ENCODE data around the gene PIK3R2.

PIK3R2 gene

GRCh38 chr19:18128044-18128443, 24.9 kb upstream of the PIK3R2 start:
- no peak for TF ChIP-seq CTCF (IDR thresholded peaks at IDR 0.05)

- no peak for TF ChIP-seq CTCF (IDR thresholded peaks at IDR 0.05)
Measured at GRCh38 chr19:18128805-18129204, 24.2 kb upstream of the PIK3R2 start.

DNA sequence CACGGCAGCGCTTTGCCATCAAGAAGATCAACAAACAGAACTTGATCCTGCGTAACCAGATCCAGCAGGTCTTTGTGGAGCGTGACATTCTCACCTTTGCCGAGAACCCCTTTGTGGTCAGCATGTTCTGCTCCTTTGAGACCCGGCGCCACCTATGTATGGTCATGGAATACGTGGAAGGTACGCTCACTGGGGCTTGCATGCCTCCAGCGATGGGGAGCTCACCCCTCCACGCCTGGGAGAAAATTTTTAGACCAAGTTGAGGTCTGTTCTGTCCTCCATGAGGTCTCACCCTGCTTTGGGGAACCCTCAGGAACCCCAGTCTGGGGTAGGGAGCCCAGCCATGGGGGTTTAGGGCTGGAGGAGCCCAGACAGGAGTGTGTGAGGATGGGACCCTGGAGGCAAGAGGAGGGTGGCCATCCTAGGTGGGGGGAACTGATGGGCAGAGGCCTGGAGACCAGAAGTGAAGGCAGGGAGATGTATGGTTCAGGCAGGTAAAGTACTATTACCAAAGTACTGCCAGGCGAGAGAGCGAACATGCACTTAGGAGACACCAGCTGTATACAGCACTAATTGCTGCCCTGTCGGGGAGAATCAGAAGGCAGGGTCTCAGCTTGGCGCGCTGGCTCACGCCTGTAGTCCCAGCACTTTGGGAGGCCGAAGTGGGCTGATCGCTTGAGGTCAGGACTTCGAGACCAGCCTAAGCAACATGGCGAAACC, 22.3 kb upstream of the PIK3R2 start:
- no peak for TF ChIP-seq CTCF (IDR thresholded peaks at IDR 0.05)

- no peak for TF ChIP-seq CTCF (IDR thresholded peaks at IDR 0.05)
Measured at GRCh38 chr19:18131841-18132596, 20.9 kb upstream of the PIK3R2 start.

DNA sequence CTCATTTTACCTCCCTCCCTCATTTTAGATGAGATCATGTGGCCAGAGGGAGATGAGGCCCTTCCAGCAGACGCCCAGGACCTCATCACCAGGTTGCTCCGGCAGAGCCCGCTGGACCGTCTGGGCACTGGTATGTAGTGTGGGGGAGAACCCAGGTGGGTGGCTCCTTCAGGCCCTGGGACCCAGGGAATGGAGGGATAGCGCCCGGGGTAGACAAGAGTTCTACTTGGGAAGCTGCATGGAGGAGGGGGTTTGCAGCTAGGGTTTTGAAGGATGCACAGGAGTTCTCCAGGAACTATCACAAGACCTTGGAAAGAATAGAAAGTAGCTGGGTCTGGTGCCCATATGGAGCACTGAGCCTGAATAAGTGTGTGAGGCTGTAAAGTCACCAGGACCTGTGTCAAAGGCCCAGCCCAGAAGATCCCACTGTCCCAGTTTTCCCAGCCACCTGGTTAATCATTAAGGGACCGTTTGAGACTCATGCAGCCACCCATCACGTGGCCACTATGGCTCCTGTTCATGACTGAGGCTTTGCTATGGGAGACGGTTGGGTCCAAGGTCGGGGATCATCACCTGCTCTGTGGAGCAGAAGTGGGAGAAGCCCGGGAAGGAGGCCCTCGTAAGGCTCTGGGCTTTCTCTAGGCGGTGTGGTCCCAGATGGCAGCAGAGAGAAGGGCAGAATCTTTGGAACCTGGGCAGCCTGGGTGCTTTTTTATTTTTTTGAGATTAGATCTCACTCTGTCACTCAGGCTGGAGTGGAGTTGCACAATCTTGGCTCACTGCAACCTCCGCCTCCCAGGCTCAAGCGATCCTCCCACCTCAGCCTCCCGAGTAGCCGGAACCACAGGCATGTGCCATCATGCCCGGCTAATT, 17.0 kb upstream of the PIK3R2 start:
- TF ChIP-seq CTCF (IDR thresholded peaks at IDR 0.05): no peak

DNA sequence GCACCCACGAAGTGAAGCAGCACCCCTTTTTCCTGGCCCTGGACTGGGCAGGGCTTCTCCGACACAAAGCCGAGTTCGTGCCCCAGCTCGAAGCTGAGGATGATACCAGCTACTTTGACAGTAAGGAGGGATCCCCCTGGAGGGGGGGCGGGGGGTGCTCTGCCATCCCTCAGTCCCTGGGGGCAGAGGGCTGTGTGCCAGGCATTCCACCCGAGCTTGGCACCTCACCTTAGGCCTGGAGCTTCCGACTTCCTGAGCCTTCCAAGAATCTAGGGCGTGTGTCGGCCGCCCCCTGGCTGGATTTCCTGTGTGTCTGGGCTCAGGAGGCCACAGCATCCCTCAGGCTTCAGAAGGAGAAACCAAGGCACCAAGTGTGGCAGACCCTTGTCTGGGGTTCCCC, 15.7 kb upstream of the PIK3R2 start:
- no peak for TF ChIP-seq CTCF (IDR thresholded peaks at IDR 0.05)

DNA sequence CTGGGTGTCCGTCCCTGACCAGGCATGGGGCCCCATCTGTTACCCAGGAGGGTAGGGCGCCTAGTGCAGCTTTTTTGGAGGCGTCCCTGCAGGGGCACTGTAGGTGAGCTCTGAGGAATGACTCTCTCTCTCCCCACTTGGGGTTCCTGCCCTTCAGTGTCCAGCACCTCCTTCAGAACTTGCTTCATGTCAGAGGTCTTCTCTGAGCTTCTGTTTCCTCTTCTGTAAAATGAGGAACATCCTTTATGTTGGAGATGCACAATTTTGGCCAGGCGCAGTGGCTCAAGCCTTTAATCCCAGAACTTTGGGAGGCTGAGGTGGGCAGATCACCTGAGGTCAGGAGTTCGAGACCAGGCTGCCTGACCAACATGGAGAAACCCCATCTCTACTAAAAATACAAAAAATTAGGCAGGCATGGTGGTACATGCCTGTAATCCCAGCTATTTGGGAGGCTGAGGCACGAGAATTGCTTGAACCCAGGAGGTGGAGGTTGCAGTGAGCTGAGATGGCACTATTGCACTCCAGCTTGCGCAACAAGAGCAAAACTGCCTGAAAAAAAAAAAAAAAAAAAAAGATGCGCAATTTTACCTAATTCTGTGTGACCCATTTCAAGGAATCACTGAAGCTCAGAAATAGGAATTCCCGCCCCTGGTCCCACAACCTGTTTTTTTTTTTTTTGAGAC, 15.2 kb upstream of the PIK3R2 start:
- no peak for TF ChIP-seq CTCF (IDR thresholded peaks at IDR 0.05)
